K562 (cell line): ENCODE results near the gene ANXA3. TPM values are rescaled to one million over a fixed set of nuclear protein-coding genes. Genes with fewer than 3 reads are reported as not detected.

ENCODE experiments used
- ARNT ChIP-seq, 2 experiments: fragments of 450-650 bp; IDR thresholded peaks; 2 replicates each; pipeline ENCODE4 v1.6.1; 2016; ENCODE audit warnings: mild to moderate bottlenecking in 1 of 2
- ATF4 ChIP-seq: fragments of 450-650 bp; formaldehyde crosslinking; IDR thresholded peaks from 2 replicates; pipeline ENCODE4 v1.4.0; 2022; ENCODE audit warnings: mild to moderate bottlenecking, moderate library complexity
- ESRRA ChIP-seq: fragments of 450-650 bp; IDR thresholded peaks from 2 replicates; pipeline ENCODE4 v1.6.1; 2014; ENCODE audit warnings: low read depth, mild to moderate bottlenecking, moderate library complexity, borderline replicate concordance
- HNRNPUL1 ChIP-seq: fragments of 200-400 bp; formaldehyde crosslinking; IDR thresholded peaks from 2 replicates; pipeline ENCODE4 v1.6.1; 2017; ENCODE audit warnings: low read length
- IRF2 ChIP-seq: sonication (generic); formaldehyde crosslinking; IDR thresholded peaks from 2 replicates; pipeline ENCODE4 v1.8.1; 2022; ENCODE audit warnings: mild to moderate bottlenecking, missing genetic modification reagents
- LCOR ChIP-seq: sonication (generic); formaldehyde crosslinking; IDR thresholded peaks from 2 replicates; pipeline ENCODE4 v1.8.0; 2022; ENCODE audit warnings: mild to moderate bottlenecking, missing genetic modification reagents
- MXI1 ChIP-seq: IDR thresholded peaks from 2 replicates; pipeline ENCODE4 v1.6.1; 2011; ENCODE audit warnings: low read depth, mild to moderate bottlenecking, improper control_type of control experiment, low read length
- MYNN ChIP-seq, 2 experiments: sonication (generic); formaldehyde crosslinking in 1 of 2; IDR thresholded peaks; 2 replicates each; pipeline versions ENCODE4 v1.5.0 to v1.6.1; 2016 to 2020; ENCODE audit warnings: antibody characterized with exemption in 1 of 2, missing genetic modification reagents in 1 of 2
- NR2C2 ChIP-seq, 2 experiments: fragments of 200-800 bp in 1 of 2; sonication (Bioruptor generic) in 1 of 2; sonication (generic) in 1 of 2; formaldehyde crosslinking in 1 of 2; IDR thresholded peaks; 2 replicates each; pipeline versions ENCODE4 v1.6.1 to v1.8.0; 2016 to 2022; ENCODE audit warnings: mild to moderate bottlenecking in 1 of 2, missing compliant biosample characterization in 1 of 2, missing genetic modification characterization in 1 of 2, missing genetic modification reagents in 1 of 2
- PKNOX1 ChIP-seq: fragments of 450-650 bp; IDR thresholded peaks from 2 replicates; pipeline ENCODE4 v1.6.1; 2016
- RAD51 ChIP-seq: fragments of 450-650 bp; IDR thresholded peaks from 2 replicates; pipeline ENCODE4 v1.7.1; 2016; ENCODE audit warnings: low read depth, mild to moderate bottlenecking, borderline replicate concordance
- SMARCE1 ChIP-seq: fragments of 450-650 bp; IDR thresholded peaks from 2 replicates; pipeline ENCODE4 v1.7.1; 2016; ENCODE audit warnings: mild to moderate bottlenecking
- SNRNP70 ChIP-seq: fragments of 200-400 bp; formaldehyde crosslinking; optimal IDR thresholded peaks from 2 replicates; pipeline ENCODE3; 2017; ENCODE audit warnings: low read depth, low read length
- TGIF2 ChIP-seq: sonication (generic); formaldehyde crosslinking; IDR thresholded peaks from 2 replicates; pipeline ENCODE4 v1.8.1; 2022; ENCODE audit warnings: mild to moderate bottlenecking, missing genetic modification reagents, moderate library complexity
- THAP12 ChIP-seq: fragments of 250-450 bp; sonication (Bioruptor Pico); IDR thresholded peaks from 2 replicates; pipeline ENCODE4 v1.9.0; 2021; ENCODE audit warnings: mild to moderate bottlenecking, inconsistent platforms
- TSHZ1 ChIP-seq: fragments of 250-450 bp; sonication (Bioruptor Pico); IDR thresholded peaks from 2 replicates; pipeline ENCODE4 v1.4.0; 2020; ENCODE audit warnings: mild to moderate bottlenecking, moderate library complexity
- ZBTB12 ChIP-seq: fragments of 250-450 bp; sonication (Bioruptor Pico); IDR thresholded peaks from 2 replicates; pipeline ENCODE4 v1.4.0; 2020
- ZNF174 ChIP-seq: fragments of 250-450 bp; sonication (Bioruptor Pico); IDR thresholded peaks from 2 replicates; pipeline ENCODE4 v1.4.0; 2020; ENCODE audit warnings: mild to moderate bottlenecking
- polyA plus RNA-seq, 8 experiments: library from polyadenylated mRNA; depleted of rRNA in 4 of 8; stranded (reverse) in 5 of 8; unstranded in 3 of 8; fragments of >200 nt; fragmentation: Nextera tagmentation in 2 of 8; fragmentation: Illumina TruSeq in 1 of 8; extraction: Ambion mirVana in 2 of 8; extraction: Trizol in 1 of 8; gene quantifications; 2 replicates each; pipeline versions ENCODE4 v1.2.1 to v1.2.3, GENCODE V29; 2011 to 2014; ENCODE audit warnings: inconsistent platforms in 1 of 8, missing spikeins in 1 of 8
- total RNA-seq, 7 experiments: library from RNA; depleted of rRNA in 6 of 7; stranded (reverse); fragments of >200 nt in 6 of 7; fragmentation: Illumina TruSeq in 2 of 7; extraction: Trizol in 2 of 7; gene quantifications; 2 replicates each; pipeline versions ENCODE4 v1.2.1 to v1.2.3, GENCODE V29; 2011 to 2021; ENCODE audit warnings: low replicate concordance in 1 of 7

The ANXA3 gene
- total and polyA plus RNA-seq, 9 of the 15 experiments (the other 6 are each of a cell fraction or from before 2014, with no cell fraction given) = 6.3 to 15.5 (median 9.8) TPM

- no peak for TF ChIP-seq TSHZ1 (CRISPR knock-in tag)
- no peak for TF ChIP-seq ZNF174 (CRISPR knock-in tag)
- TF ChIP-seq NR2C2 (CRISPR knock-in tag; IDR thresholded peaks at IDR 0.05) = no peak
- peak; percentile 53; the same call in 1 of the 2 replicates for TF ChIP-seq NR2C2 (tag; IDR thresholded peaks at IDR 0.05)
- no peak for TF ChIP-seq MXI1
- TF ChIP-seq ARNT (IDR thresholded peaks at IDR 0.05) = peak in 1 of 2 experiments; percentile 71; a peak in 1 of 4 replicates
- TF ChIP-seq SMARCE1 = peak; percentile 34; the same call in 1 of the 2 replicates
- TF ChIP-seq TGIF2 = no peak
- TF ChIP-seq LCOR = no peak
- TF ChIP-seq PKNOX1 = peak; percentile 19; the same call in 1 of the 2 replicates
- TF ChIP-seq THAP12 (CRISPR knock-in tag) = no peak
- TF ChIP-seq ZBTB12 (CRISPR knock-in tag) = no peak
- TF ChIP-seq RAD51 = 0 out of 2 replicates have a peak, but pooled peaks have one; percentile 5
- TF ChIP-seq HNRNPUL1 = no peak
- no peak for TF ChIP-seq MYNN (IDR thresholded peaks at IDR 0.05)
- TF ChIP-seq MYNN (CRISPR knock-in tag; IDR thresholded peaks at IDR 0.05) = no peak
- TF ChIP-seq ESRRA = no peak
- TF ChIP-seq ATF4 (CRISPR knock-in tag) = no peak
- TF ChIP-seq IRF2 (CRISPR knock-in tag) = no peak
- TF ChIP-seq SNRNP70 = no peak
These were observed 105.4 kb downstream of the ANXA3 start (continued) for GRCh38 chr4:78656968-78657445.
